Embryonic facial prominence (tissue), 1 donor: ENCODE results near the gene MAP3K3.

Experiments used
- DNase-seq: peaks from one replicate; pipeline ENCODE4 v3.0.0-alpha.2; 2016; ENCODE audit errors: extremely low spot score

The MAP3K3 gene

GRCh38 chr17:63622574-63623390 lies 565 bp downstream of the MAP3K3 start:
- no peak for DNase-seq

GRCh38 chr17:63623786-63624530 lies 1.7 kb downstream of the MAP3K3 start:
- no peak for DNase-seq

- DNase-seq, result no peak
Observed at GRCh38 chr17:63624531-63624880, 2.3 kb downstream of the MAP3K3 start.

GRCh38 chr17:63626551-63627180 lies 4.4 kb downstream of the MAP3K3 start:
- DNase-seq, result no peak

- DNase-seq, result no peak
Observed at GRCh38 chr17:63629627-63630026, 7.4 kb downstream of the MAP3K3 start.

GRCh38 chr17:63631062-63631461 lies 8.8 kb downstream of the MAP3K3 start:
- no peak for DNase-seq

- no peak for DNase-seq
Observed at GRCh38 chr17:63631626-63632025, 9.4 kb downstream of the MAP3K3 start.

GRCh38 chr17:63633742-63634141 lies 11.5 kb downstream of the MAP3K3 start:
- no peak for DNase-seq

- DNase-seq, result no peak
Observed at GRCh38 chr17:63634163-63634562, 11.9 kb downstream of the MAP3K3 start.

GRCh38 chr17:63634816-63635215 lies 12.6 kb downstream of the MAP3K3 start:
- DNase-seq, result no peak

GRCh38 chr17:63635290-63635689 lies 13.1 kb downstream of the MAP3K3 start:
- DNase-seq, result no peak

GRCh38 chr17:63635787-63636186 lies 13.6 kb downstream of the MAP3K3 start:
- no peak for DNase-seq

- DNase-seq, result no peak
Observed at GRCh38 chr17:63639125-63639524, 16.9 kb downstream of the MAP3K3 start.

GRCh38 chr17:63640038-63640437 lies 17.8 kb downstream of the MAP3K3 start:
- no peak for DNase-seq

- DNase-seq, result no peak
Observed at GRCh38 chr17:63641692-63642448, 19.7 kb downstream of the MAP3K3 start.

GRCh38 chr17:63644846-63645245 lies 22.6 kb downstream of the MAP3K3 start:
- DNase-seq, result no peak

GRCh38 chr17:63645775-63646487 lies 23.7 kb downstream of the MAP3K3 start:
- DNase-seq, result no peak

GRCh38 chr17:63646488-63646806 lies 24.2 kb downstream of the MAP3K3 start:
- DNase-seq, result no peak

- no peak for DNase-seq
Observed at GRCh38 chr17:63647065-63647725, 25.0 kb downstream of the MAP3K3 start.

GRCh38 chr17:63647936-63648335 lies 25.7 kb downstream of the MAP3K3 start:
- DNase-seq, result no peak

- no peak for DNase-seq
Observed at GRCh38 chr17:63649813-63650212, 27.6 kb downstream of the MAP3K3 start.
